Cardiac muscle cell (in vitro differentiated cells and primary cell): Measurements from ENCODE around the gene SNAP29. TPM values are rescaled to one million over a fixed set of nuclear protein-coding genes. Genes with fewer than 3 reads are reported as not detected.

ENCODE experiments used
- DNase-seq, 2 donors: peaks; one replicate each; pipeline versions ENCODE4 v3.0.0 to v3.0.0-alpha.2; 2010 to 2017; ENCODE audit warnings: low read depth in 1 of 2, low spot score in 1 of 2
- H3K27ac ChIP-seq: fragments of 200-600 bp; sonication (generic); 2 replicates; pipeline ENCODE4 v1.5.1; 2016
- H3K27me3 ChIP-seq: fragments of 200-600 bp; sonication (generic); 2 replicates; pipeline ENCODE4 v1.6.0; 2016; ENCODE audit warnings: control low read depth
- H3K36me3 ChIP-seq: fragments of 200-600 bp; sonication (generic); 2 replicates; pipeline ENCODE4 v1.5.1; 2016; ENCODE audit warnings: control low read depth
- H3K4me1 ChIP-seq: fragments of 200-600 bp; sonication (generic); 2 replicates; pipeline ENCODE4 v1.8.1; 2017; ENCODE audit warnings: low read depth, mild to moderate bottlenecking, mixed run types
- H3K4me3 ChIP-seq: fragments of 200-600 bp; sonication (generic); 2 replicates; pipeline ENCODE4 v1.5.1; 2016; ENCODE audit warnings: mild to moderate bottlenecking
- H3K9me3 ChIP-seq: fragments of 200-600 bp; sonication (generic); 2 replicates; pipeline ENCODE4 v1.5.1; 2017; ENCODE audit warnings: low read depth, mild to moderate bottlenecking, control low read depth
- polyA plus RNA-seq: library from polyadenylated mRNA; unstranded; fragments of >200 nt; fragmentation: Nextera tagmentation; extraction: Ambion mirVana; gene quantifications from 2 replicates; pipeline ENCODE4 v1.2.1, GENCODE V29; 2016
- total RNA-seq: library from RNA; depleted of rRNA; stranded (reverse); fragments of >200 nt; gene quantifications from 2 replicates; pipeline ENCODE4 v1.2.3, GENCODE V29; 2016
- TF ChIP-seq, protein P1 (sequence below): IDR thresholded peaks from 2 replicates; pipeline ENCODE4 v1.5.1; 2012; ENCODE audit warnings: low read depth, mild to moderate bottlenecking, low read length

SNAP29 gene
- total and polyA plus RNA-seq, 2 experiments from 2014 or later: 22.0 to 37.9 TPM

DNA sequence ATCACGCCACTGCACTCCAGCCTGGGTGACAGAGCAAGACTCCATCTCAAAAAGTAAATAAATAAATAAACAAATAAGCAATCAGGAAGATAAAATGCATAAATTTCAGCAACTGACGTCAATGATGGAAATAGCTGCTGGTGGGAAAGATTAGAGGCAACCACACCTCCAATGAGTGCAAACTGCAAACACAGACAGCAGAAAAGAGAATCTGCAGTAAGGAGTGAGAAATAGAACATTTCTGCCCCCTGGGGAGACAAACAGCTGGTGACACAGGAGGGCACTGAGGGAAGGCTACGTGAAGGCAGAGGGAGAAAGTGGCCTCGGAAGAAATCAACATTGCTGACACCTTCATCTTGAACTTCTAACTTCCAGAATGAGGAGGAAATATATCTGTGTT is 6.7 kb upstream of the SNAP29 start:
- Histone ChIP-seq H3K27me3 (no peaks in the 10 kb centered on the region), H3K4me1 (peaks cover 4% of the 10 kb centered on the region), H3K9me3 (no peaks in the 10 kb centered on the region), H3K36me3 (no peaks in the 10 kb centered on the region), H3K4me3 (no peak overlapping the region), H3K27ac (no peak overlapping the region)
- TF ChIP-seq, protein P1, sequence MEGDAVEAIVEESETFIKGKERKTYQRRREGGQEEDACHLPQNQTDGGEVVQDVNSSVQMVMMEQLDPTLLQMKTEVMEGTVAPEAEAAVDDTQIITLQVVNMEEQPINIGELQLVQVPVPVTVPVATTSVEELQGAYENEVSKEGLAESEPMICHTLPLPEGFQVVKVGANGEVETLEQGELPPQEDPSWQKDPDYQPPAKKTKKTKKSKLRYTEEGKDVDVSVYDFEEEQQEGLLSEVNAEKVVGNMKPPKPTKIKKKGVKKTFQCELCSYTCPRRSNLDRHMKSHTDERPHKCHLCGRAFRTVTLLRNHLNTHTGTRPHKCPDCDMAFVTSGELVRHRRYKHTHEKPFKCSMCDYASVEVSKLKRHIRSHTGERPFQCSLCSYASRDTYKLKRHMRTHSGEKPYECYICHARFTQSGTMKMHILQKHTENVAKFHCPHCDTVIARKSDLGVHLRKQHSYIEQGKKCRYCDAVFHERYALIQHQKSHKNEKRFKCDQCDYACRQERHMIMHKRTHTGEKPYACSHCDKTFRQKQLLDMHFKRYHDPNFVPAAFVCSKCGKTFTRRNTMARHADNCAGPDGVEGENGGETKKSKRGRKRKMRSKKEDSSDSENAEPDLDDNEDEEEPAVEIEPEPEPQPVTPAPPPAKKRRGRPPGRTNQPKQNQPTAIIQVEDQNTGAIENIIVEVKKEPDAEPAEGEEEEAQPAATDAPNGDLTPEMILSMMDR: no peak
- DNase-seq: no peak

DNA sequence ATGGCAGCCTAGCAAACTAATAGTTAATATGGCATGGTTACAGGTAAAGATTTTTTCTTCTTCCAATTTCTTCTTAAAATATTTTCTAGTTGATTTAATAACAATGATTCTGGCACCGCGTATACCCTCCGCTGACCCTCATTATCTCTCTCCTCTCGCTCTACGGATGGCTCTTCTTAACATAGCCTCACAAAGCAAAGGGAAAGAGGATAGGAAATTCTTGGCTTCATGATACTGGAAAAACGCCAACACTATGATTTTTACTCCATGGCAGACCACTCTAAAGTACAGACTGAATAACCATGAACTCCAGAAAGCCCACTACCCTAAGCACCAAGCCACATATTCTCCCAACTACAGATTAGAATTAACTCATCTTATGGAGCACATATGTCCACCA is 6.3 kb upstream of the SNAP29 start:
- H3K9me3 ChIP-seq: no peaks in the 10 kb centered on the region
- TF ChIP-seq, protein P1: no peak
- H3K4me1 ChIP-seq: peaks cover 8% of the 10 kb centered on the region
- no peak for DNase-seq
- H3K27me3 ChIP-seq: no peaks in the 10 kb centered on the region
- H3K36me3 ChIP-seq: no peaks in the 10 kb centered on the region
- no peak overlapping the region for H3K27ac ChIP-seq
- H3K4me3 ChIP-seq: no peak overlapping the region

DNA sequence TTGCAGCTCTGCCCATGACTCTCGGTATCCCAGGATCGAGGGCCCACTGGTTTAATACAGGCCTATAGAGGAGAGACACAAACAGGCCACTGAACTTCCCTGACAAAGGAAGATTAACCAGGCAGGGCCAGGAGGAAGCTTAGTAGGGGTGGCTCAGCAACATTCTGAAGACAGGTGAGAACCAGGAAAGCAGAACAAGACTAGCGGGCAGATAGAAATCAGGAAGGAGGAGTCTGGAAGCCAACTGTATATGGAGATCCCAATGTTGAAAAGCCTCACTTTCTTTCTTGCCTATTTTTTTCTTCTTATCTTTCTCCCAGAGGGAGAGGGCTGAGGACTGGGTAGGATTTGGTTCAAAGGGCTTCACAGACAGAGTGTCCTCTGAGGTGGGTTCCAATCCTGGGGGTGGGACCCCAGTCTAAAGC is 5.6 kb upstream of the SNAP29 start:
- TF ChIP-seq, protein P1: no peak
- H3K9me3 ChIP-seq: no peaks in the 10 kb centered on the region
- H3K4me3 ChIP-seq: no peak overlapping the region
- no peak overlapping the region for H3K27ac ChIP-seq
- H3K27me3 ChIP-seq: no peaks in the 10 kb centered on the region
- no peaks in the 10 kb centered on the region for H3K36me3 ChIP-seq
- DNase-seq: no peak
- H3K4me1 ChIP-seq: peaks cover 11% of the 10 kb centered on the region

DNA sequence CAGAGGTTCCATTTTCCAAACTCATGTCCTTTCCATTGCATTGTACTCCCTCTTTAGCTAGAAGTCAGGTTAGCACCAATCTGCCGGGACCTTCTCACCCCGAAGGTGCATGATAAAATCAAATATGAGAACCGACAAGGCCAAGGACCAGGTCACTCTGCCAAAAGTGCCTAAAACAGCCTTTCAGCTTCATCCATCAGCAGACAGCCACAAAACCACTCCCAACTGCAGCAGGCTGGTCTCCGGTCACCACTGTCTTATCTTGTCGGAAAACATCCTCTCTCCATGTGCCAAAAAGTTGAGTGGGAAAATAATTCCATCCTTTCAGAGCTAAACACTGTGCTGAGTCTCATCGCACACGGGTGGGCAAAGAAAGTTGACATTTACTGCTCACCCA is 1.6 kb upstream of the SNAP29 start:
- Histone ChIP-seq H3K4me3 (peak overlapping the region; percentile 68), H3K27me3 (no peaks in the 10 kb centered on the region), H3K4me1 (peaks cover 19% of the 10 kb centered on the region), H3K9me3 (no peaks in the 10 kb centered on the region), H3K36me3 (no peaks in the 10 kb centered on the region), H3K27ac (peak overlapping the region; percentile 84)
- DNase-seq: no peak
- TF ChIP-seq, protein P1: no peak

DNA sequence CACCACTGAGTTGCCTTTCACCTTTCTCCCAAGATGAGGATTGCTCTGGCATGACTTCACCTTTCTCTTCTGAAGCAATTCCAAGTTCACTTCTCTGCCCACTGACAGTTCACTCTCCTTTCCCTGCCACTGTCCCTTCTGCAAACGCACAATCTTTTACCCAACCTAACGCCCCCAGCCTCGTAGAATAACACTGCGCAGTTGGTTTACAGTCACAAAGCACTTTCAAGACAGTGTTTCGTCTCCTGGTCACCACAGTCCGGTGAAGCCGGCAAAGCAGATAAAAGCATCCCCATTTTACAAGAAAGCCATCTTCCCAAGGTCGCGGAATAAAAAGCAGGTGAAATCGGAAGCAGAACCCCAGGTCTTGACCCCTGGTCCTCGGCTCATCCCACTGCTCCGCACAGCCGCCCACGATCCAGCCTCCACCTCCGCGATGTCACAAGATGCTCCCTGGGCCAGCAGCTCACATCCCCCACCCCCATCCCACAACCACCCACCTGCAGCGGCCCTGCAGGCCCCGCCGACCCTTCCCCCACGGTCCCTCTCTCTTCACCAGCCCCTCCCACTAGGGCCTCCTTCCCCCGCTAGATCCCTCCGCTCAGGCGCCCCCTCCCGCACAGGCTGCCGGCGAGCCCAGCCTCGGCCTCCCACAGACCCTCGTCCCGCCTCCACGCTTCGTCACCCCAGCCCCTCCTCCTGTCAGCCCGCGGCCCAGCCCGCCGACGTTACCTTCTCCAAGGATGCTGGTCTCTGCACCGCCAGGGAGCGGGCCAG is 781 bp upstream of the SNAP29 start:
- H3K9me3 ChIP-seq: no peaks in the 10 kb centered on the region
- DNase-seq: peak; percentile 92 to 93
- peaks cover 19% of the 10 kb centered on the region for H3K4me1 ChIP-seq
- TF ChIP-seq, protein P1: no peak
- peak overlapping the region; percentile 68 for H3K4me3 ChIP-seq
- no peaks in the 10 kb centered on the region for H3K27me3 ChIP-seq
- no peaks in the 10 kb centered on the region for H3K36me3 ChIP-seq
- H3K27ac ChIP-seq: peak overlapping the region; percentile 84
